ENCODE measurements around the gene ICAM1. TPM values are rescaled to one million over a fixed set of nuclear protein-coding genes. Genes with fewer than 3 reads are reported as not detected.

Gene ICAM1
- total and polyA plus RNA-seq, 5 experiments from 2014 or later: 1.2 to 3.9 (median 2.0) TPM

- DNase-seq (no peak), ATAC-seq (no peak)
- H3K27me3 Mint-ChIP-seq: peaks cover 0 to 5% (median 3%) of the 10 kb centered on the region in 5 donors
- POLR2A ChIA-PET: interaction anchor here (0.6 to 1.4 kb wide), 2 partner anchors 36 to 70 kb away, joined by 3 to 4 read pairs; partner anchors contain the start of gene ICAM1
- H3K4me3 Mint-ChIP-seq: no peak overlapping the region
- peaks cover 0 to 8% (median 1%) of the 10 kb centered on the region in 3 donors for H3K36me3 Mint-ChIP-seq
- peaks cover 0 to 3% (median 0%) of the 10 kb centered on the region in 4 donors for H3K4me1 Mint-ChIP-seq
- no peaks in the 10 kb centered on the region for H3K9me3 Mint-ChIP-seq
- no peak overlapping the region for H3K27ac Mint-ChIP-seq
These were observed 35.4 kb downstream of the ICAM1 start for GRCh38 chr19:10306327-10306726.

- H3K9me3 Mint-ChIP-seq: no peaks in the 10 kb centered on the region
- no peaks in the 10 kb centered on the region for H3K27me3 Mint-ChIP-seq
- no peak within 1 kb of the TSS for H3K4me3 Mint-ChIP-seq
- POLR2A ChIA-PET: interaction anchor here (0.7 kb wide), 1 partner anchor 251 kb away, joined by 4 read pairs; no protein-coding TSS in a partner anchor
- no peak for DNase-seq
- H3K27ac Mint-ChIP-seq: peak within 1 kb of the TSS in 1 of 10 donors; percentile 24
- no peak for ATAC-seq
- H3K36me3 Mint-ChIP-seq: peaks cover 0 to 8% (median 0%) of the 10 kb centered on the region in 3 donors
- H3K4me1 Mint-ChIP-seq: peaks cover 0 to 7% (median 2%) of the 10 kb centered on the region in 4 donors
These were observed 38.5 kb downstream of the ICAM1 start, which contains the start of gene ZGLP1 for GRCh38 chr19:10309423-10309822. Gene ZGLP1, minus strand, starts transcription at chr19:10309815.

- Mint-ChIP-seq H3K27ac (peak within 1 kb of the TSS; percentile 71 to 97 (median 87)), H3K27me3 (no peaks in the 10 kb centered on the region), H3K36me3 (peaks cover 0 to 44% (median 8%) of the 10 kb centered on the region in 3 donors), H3K4me1 (peaks cover 4 to 24% (median 16%) of the 10 kb centered on the region in 4 donors), H3K9me3 (no peaks in the 10 kb centered on the region), H3K4me3 (peak within 1 kb of the TSS; percentile 83 to 93 (median 90))
- DNase-seq: peak; percentile 82 to 95 (median 87)
- POLR2A ChIA-PET: interaction anchor here (0.5 to 1.6 kb wide), 6 partner anchors 26 to 81 kb away, joined by 3 to 7 read pairs (median 4); partner anchors contain the start of gene ICAM5
- peak; percentile 91 to 94 for ATAC-seq
These were observed 44.7 kb downstream of the ICAM1 start, which contains the start of gene FDX2 for GRCh38 chr19:10315335-10316214. Gene FDX2, minus strand, starts transcription at chr19:10316015. Its CDS starts 19 bp downstream, at chr19:10315996.

- DNase-seq (no peak), ATAC-seq (no peak)
- H3K4me1 Mint-ChIP-seq: peaks cover 4 to 24% (median 16%) of the 10 kb centered on the region in 4 donors
- H3K27ac Mint-ChIP-seq: peak overlapping the region; percentile 58 to 97 (median 84)
- H3K36me3 Mint-ChIP-seq: peaks cover 0 to 38% (median 8%) of the 10 kb centered on the region in 3 donors
- peak overlapping the region; percentile 83 to 93 (median 90) for H3K4me3 Mint-ChIP-seq
- H3K9me3 Mint-ChIP-seq: no peaks in the 10 kb centered on the region
- POLR2A ChIA-PET: interaction anchor here (0.6 to 1.6 kb wide), 5 partner anchors 27 to 333 kb away, joined by 3 to 7 read pairs (median 3); partner anchors contain the start of gene ICAM5
- no peaks in the 10 kb centered on the region for H3K27me3 Mint-ChIP-seq
These were observed 45.5 kb downstream of the ICAM1 start for GRCh38 chr19:10316229-10317044.

- Mint-ChIP-seq H3K9me3 (no peaks in the 10 kb centered on the region), H3K27ac (peak overlapping the region in 4 of 10 donors; percentile 15 to 67 (median 38)), H3K4me3 (peak overlapping the region in 2 of 10 donors; percentile 19 to 32), H3K36me3 (peaks cover 0 to 44% (median 10%) of the 10 kb centered on the region in 3 donors), H3K4me1 (peaks cover 7 to 24% (median 16%) of the 10 kb centered on the region in 4 donors), H3K27me3 (no peaks in the 10 kb centered on the region)
- ATAC-seq (no peak), DNase-seq (no peak)
- POLR2A ChIA-PET: interaction anchor here (0.6 to 1.6 kb wide), 4 partner anchors 28 to 159 kb away, joined by 3 to 7 read pairs (median 4); partner anchors contain the start of gene ICAM5
These were observed 46.3 kb downstream of the ICAM1 start for GRCh38 chr19:10317045-10317856.

- DNase-seq (no peak), ATAC-seq (no peak)
- no peaks in the 10 kb centered on the region for H3K9me3 Mint-ChIP-seq
- no peak overlapping the region for H3K27ac Mint-ChIP-seq
- H3K4me3 Mint-ChIP-seq: peak overlapping the region in 1 of 10 donors; percentile 11
- peaks cover 0 to 45% (median 10%) of the 10 kb centered on the region in 3 donors for H3K36me3 Mint-ChIP-seq
- POLR2A ChIA-PET: interaction anchor here (1.1 kb wide), 1 partner anchor 16 kb away, joined by 5 read pairs; the partner anchor contains the start of gene RAVER1
- no peaks in the 10 kb centered on the region for H3K27me3 Mint-ChIP-seq
- H3K4me1 Mint-ChIP-seq: peaks cover 7 to 24% (median 16%) of the 10 kb centered on the region in 4 donors
These were observed 47.0 kb downstream of the ICAM1 start for GRCh38 chr19:10317857-10318462.

GRCh38 chr19:10318807-10319682 is 48.1 kb downstream of the ICAM1 start:
- H3K4me3 Mint-ChIP-seq: no peak overlapping the region

GRCh38 chr19:10320602-10321416 is 49.9 kb downstream of the ICAM1 start:
- Mint-ChIP-seq H3K9me3 (no peaks in the 10 kb centered on the region), H3K36me3 (peaks cover 0 to 69% (median 11%) of the 10 kb centered on the region in 3 donors), H3K4me3 (no peak overlapping the region), H3K27me3 (no peaks in the 10 kb centered on the region), H3K4me1 (peaks cover 4 to 7% (median 5%) of the 10 kb centered on the region in 4 donors), H3K27ac (no peak overlapping the region)
- ATAC-seq: no peak
- POLR2A ChIA-PET: interaction anchor here (0.6 to 1.2 kb wide), 6 partner anchors 10 to 247 kb away, joined by 3 to 10 read pairs (median 4); partner anchors contain the start of gene RAVER1
- DNase-seq: no peak

More at GRCh38 chr19:10318807-10319682, 48.1 kb downstream of the ICAM1 start:
- Mint-ChIP-seq H3K27ac (peak overlapping the region in 1 of 10 donors; percentile 11), H3K36me3 (peaks cover 0 to 53% (median 10%) of the 10 kb centered on the region in 3 donors), H3K4me1 (peaks cover 7 to 19% (median 16%) of the 10 kb centered on the region in 4 donors), H3K27me3 (no peaks in the 10 kb centered on the region), H3K9me3 (no peaks in the 10 kb centered on the region)
- POLR2A ChIA-PET: interaction anchor here (0.5 to 1.1 kb wide), 2 partner anchors 15 to 456 kb away, joined by 5 to 6 read pairs; partner anchors contain the start of gene RAVER1
- ATAC-seq (no peak), DNase-seq (no peak)

GRCh38 chr19:10321417-10321797 is 50.5 kb downstream of the ICAM1 start:
- H3K4me3 Mint-ChIP-seq: no peak overlapping the region
- POLR2A ChIA-PET: interaction anchor here (0.5 to 1.2 kb wide), 4 partner anchors 10 to 94 kb away, joined by 3 to 10 read pairs (median 4); partner anchors contain the start of gene RAVER1
- ATAC-seq (no peak), DNase-seq (no peak)
- H3K4me1 Mint-ChIP-seq: peaks cover 0 to 3% (median under 1%) of the 10 kb centered on the region in 4 donors
- no peaks in the 10 kb centered on the region for H3K27me3 Mint-ChIP-seq
- H3K36me3 Mint-ChIP-seq: peaks cover 0 to 69% (median 10%) of the 10 kb centered on the region in 3 donors
- H3K9me3 Mint-ChIP-seq: no peaks in the 10 kb centered on the region
- peak overlapping the region in 1 of 10 donors; percentile 20 for H3K27ac Mint-ChIP-seq

Data from naive thymus-derived CD8-positive, alpha-beta T cell (primary cell).